Mesenchymal stem cell (in vitro differentiated cells and primary cell): ENCODE results near the gene CCR9.

Source experiments
- DNase-seq: peaks from one replicate; pipeline ENCODE4 v3.0.0-alpha.2; 2013
- H2AFZ ChIP-seq: one replicate; pipeline ENCODE4 v1.6.1; 2013; ENCODE audit warnings: low read depth, mild to moderate bottlenecking, control low read depth, inconsistent platforms, low read length, moderate library complexity
- H2AK5ac ChIP-seq: 2 replicates; pipeline ENCODE4 v1.6.1; 2013; ENCODE audit warnings: low read length, moderate library complexity, mild to moderate bottlenecking, inconsistent platforms; ENCODE audit not compliant: severe bottlenecking
- H2BK120ac ChIP-seq: one replicate; pipeline ENCODE4 v1.6.1; 2013; ENCODE audit warnings: low read depth, mild to moderate bottlenecking, inconsistent platforms, low read length, moderate library complexity
- H2BK12ac ChIP-seq, 2 experiments: one replicate each; pipeline ENCODE4 v1.6.1; 2013; ENCODE audit warnings: inconsistent platforms in 2 of 2, low read length in 2 of 2, mild to moderate bottlenecking in 2 of 2, moderate library complexity in 2 of 2, control low read depth in 1 of 2
- H2BK15ac ChIP-seq: one replicate; pipeline ENCODE4 v1.6.1; 2013; ENCODE audit warnings: mild to moderate bottlenecking, low read depth, inconsistent platforms; ENCODE audit not compliant: poor library complexity, severe bottlenecking
- H2BK5ac ChIP-seq: 2 replicates; pipeline ENCODE4 v1.6.1; 2013; ENCODE audit warnings: low read depth, mild to moderate bottlenecking, low read length, control low read depth, inconsistent platforms; ENCODE audit not compliant: poor library complexity, severe bottlenecking
- H3K14ac ChIP-seq, 2 experiments: one replicate each; pipeline ENCODE4 v1.6.1; 2013; ENCODE audit warnings: inconsistent platforms in 2 of 2, low read length in 2 of 2, control low read depth in 1 of 2, mild to moderate bottlenecking in 1 of 2, moderate library complexity in 1 of 2
- H3K18ac ChIP-seq, 2 experiments: one replicate each; pipeline ENCODE4 v1.6.1; 2013; ENCODE audit warnings: inconsistent platforms in 2 of 2, low read length in 2 of 2, control low read depth in 1 of 2, low read depth in 1 of 2, mild to moderate bottlenecking in 1 of 2
- H3K23ac ChIP-seq, 2 experiments: one replicate each; pipeline ENCODE4 v1.6.1; 2013; ENCODE audit warnings: inconsistent platforms in 2 of 2, low read length in 2 of 2, mild to moderate bottlenecking in 2 of 2, moderate library complexity in 2 of 2, control low read depth in 1 of 2
- H3K27ac ChIP-seq: 2 replicates; pipeline ENCODE4 v1.5.1; 2013; ENCODE audit warnings: mild to moderate bottlenecking, moderate library complexity, low read length, control low read depth, inconsistent platforms; ENCODE audit not compliant: poor library complexity, severe bottlenecking
- H3K27me3 ChIP-seq, 2 experiments: 2 replicates each; pipeline versions ENCODE4 v1.6.1 to v1.7.0; 2013; ENCODE audit warnings: low read length in 2 of 2, mild to moderate bottlenecking in 2 of 2, moderate library complexity in 2 of 2, control low read depth in 1 of 2, inconsistent platforms in 1 of 2; ENCODE audit not compliant: control insufficient read depth in 1 of 2, insufficient read depth in 1 of 2
- H3K36me3 ChIP-seq, 2 experiments: 2 replicates each; pipeline versions ENCODE4 v1.6.1 to v1.7.0; 2013; ENCODE audit warnings: low read length in 2 of 2, control low read depth in 1 of 2, inconsistent platforms in 1 of 2, low read depth in 1 of 2, mild to moderate bottlenecking in 1 of 2; ENCODE audit not compliant: insufficient read depth in 2 of 2, control insufficient read depth in 1 of 2
- H3K4ac ChIP-seq, 2 experiments: one replicate each; pipeline ENCODE4 v1.6.1; 2013; ENCODE audit warnings: inconsistent platforms in 2 of 2, low read length in 2 of 2, mild to moderate bottlenecking in 2 of 2, moderate library complexity in 2 of 2, control low read depth in 1 of 2, low read depth in 1 of 2
- H3K4me1 ChIP-seq: 2 replicates; pipeline ENCODE4 v1.6.1; 2013; ENCODE audit warnings: low read depth, low read length, control low read depth; ENCODE audit not compliant: control insufficient read depth, insufficient read depth
- H3K4me2 ChIP-seq: 2 replicates; pipeline ENCODE4 v1.6.1; 2013; ENCODE audit warnings: low read length, mild to moderate bottlenecking, inconsistent platforms; ENCODE audit not compliant: poor library complexity, severe bottlenecking
- H3K4me3 ChIP-seq, 2 experiments: 2 replicates each; pipeline versions ENCODE4 v1.5.1 to v1.7.0; 2013; ENCODE audit warnings: low read length in 2 of 2, mild to moderate bottlenecking in 2 of 2, control low read depth in 1 of 2, low read depth in 1 of 2; ENCODE audit not compliant: insufficient read depth in 1 of 2
- H3K79me1 ChIP-seq: replicated peaks from 2 replicates; pipeline ENCODE4 v1.6.1; 2013; ENCODE audit warnings: mild to moderate bottlenecking, control low read depth, low read length, inconsistent platforms; ENCODE audit not compliant: poor library complexity, severe bottlenecking
- H3K9ac ChIP-seq: 2 replicates; pipeline ENCODE4 v1.7.0; 2013; ENCODE audit warnings: mild to moderate bottlenecking, low read length, moderate library complexity
- H3K9me3 ChIP-seq: 2 replicates; pipeline ENCODE4 v1.7.0; 2013; ENCODE audit warnings: mild to moderate bottlenecking, low read length; ENCODE audit not compliant: control insufficient read depth
- H4K8ac ChIP-seq: one replicate; pipeline ENCODE4 v1.6.1; 2013; ENCODE audit warnings: inconsistent platforms, mild to moderate bottlenecking, low read length, moderate library complexity
- H4K91ac ChIP-seq: one replicate; pipeline ENCODE4 v1.6.1; 2013; ENCODE audit warnings: mild to moderate bottlenecking, low read length, inconsistent platforms
- WGBS: methylation state at CpG from one replicate; pipeline ENCODE4 v1.1.7; 2013; ENCODE audit warnings: mixed read lengths; 5-methylcytosine and 5-hydroxymethylcytosine counted together

Gene CCR9

GRCh38 chr3:45842851-45843625 is 43.3 kb upstream of the CCR9 start:
- Histone ChIP-seq H4K8ac (no peak overlapping the region), H2AK5ac (no peak overlapping the region), H2BK5ac (no peak overlapping the region), H4K91ac (no peak overlapping the region), H2AFZ (no peak overlapping the region), H3K23ac (no peak overlapping the region), H3K18ac (no peak overlapping the region), H3K27me3 (peaks cover 21 to 24% of the 10 kb centered on the region in 2 experiments), H3K4ac (no peak overlapping the region), H3K4me2 (no peak overlapping the region), H3K9me3 (no peaks in the 10 kb centered on the region), H2BK15ac (no peak overlapping the region), H3K36me3 (no peaks in the 10 kb centered on the region), H3K9ac (no peak overlapping the region), H3K27ac (no peak overlapping the region), H2BK12ac (no peak overlapping the region), H3K79me1 (peaks cover 11% of the 10 kb centered on the region), H3K14ac (no peak overlapping the region), H3K4me1 (peaks cover 2% of the 10 kb centered on the region), H2BK120ac (no peak overlapping the region), H3K4me3 (no peak overlapping the region)
- WGBS, result 91% methylated on average over 8 of the region's 9 CpGs
- DNase-seq, result no peak

DNA sequence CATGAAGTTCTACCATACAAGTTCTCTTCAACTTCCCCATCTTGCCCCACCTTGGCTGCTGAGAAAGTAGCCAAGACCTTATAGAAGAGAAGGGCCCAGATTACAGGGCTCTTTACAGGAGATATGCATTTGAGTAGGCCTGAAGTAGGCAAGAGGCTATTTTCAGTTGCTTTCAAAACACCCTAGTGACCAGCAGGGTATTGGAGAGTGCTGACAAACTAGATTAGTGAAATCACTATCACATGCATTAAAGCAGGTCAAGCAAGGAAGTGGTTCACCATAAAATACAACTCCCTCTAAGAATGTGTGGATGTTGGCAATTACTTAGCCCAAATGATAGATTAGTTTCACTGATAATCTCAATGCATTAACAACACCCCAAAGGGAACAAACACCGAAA is 41.7 kb upstream of the CCR9 start:
- Histone ChIP-seq H3K9ac (no peak overlapping the region), H3K79me1 (peaks cover 5% of the 10 kb centered on the region), H2AFZ (no peak overlapping the region), H3K18ac (no peak overlapping the region), H2BK5ac (no peak overlapping the region), H3K4me1 (peaks cover 2% of the 10 kb centered on the region), H3K27ac (no peak overlapping the region), H4K8ac (no peak overlapping the region), H2AK5ac (no peak overlapping the region), H3K4me3 (no peak overlapping the region), H2BK120ac (no peak overlapping the region), H3K4ac (no peak overlapping the region), H3K9me3 (no peaks in the 10 kb centered on the region), H3K36me3 (no peaks in the 10 kb centered on the region), H3K4me2 (no peak overlapping the region), H2BK15ac (no peak overlapping the region), H3K27me3 (peaks cover 26 to 36% of the 10 kb centered on the region in 2 experiments), H3K23ac (no peak overlapping the region), H3K14ac (no peak overlapping the region), H2BK12ac (no peak overlapping the region), H4K91ac (no peak overlapping the region)
- DNase-seq, result no peak
- WGBS, result no CpG with 5 or more reads among the region's 1 CpG

- Histone ChIP-seq H3K9ac (no peak overlapping the region), H3K4me1 (no peaks in the 10 kb centered on the region), H2BK120ac (no peak overlapping the region), H3K23ac (no peak overlapping the region), H3K18ac (no peak overlapping the region), H3K4ac (no peak overlapping the region), H2BK12ac (no peak overlapping the region), H2AK5ac (no peak overlapping the region), H2BK5ac (no peak overlapping the region), H3K14ac (no peak overlapping the region), H3K36me3 (no peaks in the 10 kb centered on the region), H3K4me2 (no peak overlapping the region), H4K8ac (no peak overlapping the region), H3K27me3 (peaks cover 35 to 50% of the 10 kb centered on the region in 2 experiments), H2AFZ (no peak overlapping the region), H4K91ac (no peak overlapping the region), H2BK15ac (no peak overlapping the region), H3K27ac (no peak overlapping the region), H3K9me3 (no peaks in the 10 kb centered on the region), H3K79me1 (no peaks in the 10 kb centered on the region), H3K4me3 (no peak overlapping the region)
- no CpG with 5 or more reads among the region's 1 CpG for WGBS
- DNase-seq, result no peak
These were observed 38.0 kb upstream of the CCR9 start for GRCh38 chr3:45848392-45848791.

DNA sequence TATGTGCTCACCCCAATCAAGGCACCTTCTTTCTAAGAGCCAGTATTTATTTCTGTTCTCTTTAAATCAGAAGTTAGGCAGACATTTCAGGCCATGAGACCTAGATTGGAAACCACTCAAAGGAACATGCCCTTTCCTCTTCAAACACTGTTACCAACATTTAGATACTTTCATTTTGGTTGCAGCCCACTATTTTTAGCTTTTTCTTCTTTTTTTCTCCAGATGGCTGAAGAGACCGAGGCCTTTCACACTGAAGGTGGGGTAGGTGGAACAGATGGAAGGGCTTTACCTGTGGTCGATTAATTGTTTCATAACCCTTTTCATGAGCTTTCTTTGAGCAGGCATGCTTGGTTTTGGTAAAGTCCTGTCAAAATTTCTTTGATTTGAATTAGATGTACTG is 33.5 kb upstream of the CCR9 start:
- H3K4me2 ChIP-seq, result no peak overlapping the region
- DNase-seq, result no peak
- no peak overlapping the region for H2BK5ac ChIP-seq
- no peaks in the 10 kb centered on the region for H3K36me3 ChIP-seq
- H3K27me3 ChIP-seq, result peaks cover 15 to 27% of the 10 kb centered on the region in 2 experiments
- H3K9me3 ChIP-seq, result peaks cover 4% of the 10 kb centered on the region
- H3K4me1 ChIP-seq, result no peaks in the 10 kb centered on the region
- no peak overlapping the region for H2BK120ac ChIP-seq
- no peaks in the 10 kb centered on the region for H3K79me1 ChIP-seq
- no peak overlapping the region for H3K4ac ChIP-seq
- no peak overlapping the region for H4K91ac ChIP-seq
- no peak overlapping the region for H4K8ac ChIP-seq
- WGBS, result 76% methylated on average over 2 of the region's 2 CpGs
- H2AFZ ChIP-seq, result no peak overlapping the region
- H3K14ac ChIP-seq, result no peak overlapping the region
- no peak overlapping the region for H3K27ac ChIP-seq
- no peak overlapping the region for H2AK5ac ChIP-seq
- no peak overlapping the region for H3K4me3 ChIP-seq
- no peak overlapping the region for H2BK12ac ChIP-seq
- H2BK15ac ChIP-seq, result no peak overlapping the region
- no peak overlapping the region for H3K9ac ChIP-seq
- no peak overlapping the region for H3K23ac ChIP-seq
- no peak overlapping the region for H3K18ac ChIP-seq
